HTERT RPE-1 (cell line): ENCODE results near the gene GRAMD4.

Source experiments
- in situ Hi-C: fragments of 300-500 bp; cut with MboI; formaldehyde crosslinking; loops from 4 replicates; pipeline ENCODE4 v1.14.3; 2020; ENCODE audit warnings: low sequenced_read_pairs

The GRAMD4 gene

DNA sequence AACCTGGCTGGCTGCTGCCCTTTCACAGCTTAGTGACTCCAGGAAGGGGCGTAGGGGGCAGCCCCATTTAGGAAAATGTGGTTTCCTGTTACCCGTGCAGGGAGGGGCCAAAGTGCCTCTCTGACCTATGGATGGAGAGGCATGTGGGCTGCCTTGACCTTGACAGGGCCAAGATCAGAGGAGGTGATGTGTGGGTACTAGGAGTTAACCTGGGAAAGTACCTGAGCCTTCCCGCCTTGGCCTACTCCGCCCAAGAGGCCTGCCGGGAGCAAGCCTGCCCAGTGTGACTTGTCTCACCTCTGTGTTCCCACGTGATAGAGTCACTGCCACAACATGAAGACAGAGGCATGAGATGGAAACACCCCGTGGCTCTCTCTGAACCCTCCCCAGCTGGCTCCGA lies 33.4 kb downstream of the GRAMD4 start:
- in situ Hi-C loops: no loop called here

DNA sequence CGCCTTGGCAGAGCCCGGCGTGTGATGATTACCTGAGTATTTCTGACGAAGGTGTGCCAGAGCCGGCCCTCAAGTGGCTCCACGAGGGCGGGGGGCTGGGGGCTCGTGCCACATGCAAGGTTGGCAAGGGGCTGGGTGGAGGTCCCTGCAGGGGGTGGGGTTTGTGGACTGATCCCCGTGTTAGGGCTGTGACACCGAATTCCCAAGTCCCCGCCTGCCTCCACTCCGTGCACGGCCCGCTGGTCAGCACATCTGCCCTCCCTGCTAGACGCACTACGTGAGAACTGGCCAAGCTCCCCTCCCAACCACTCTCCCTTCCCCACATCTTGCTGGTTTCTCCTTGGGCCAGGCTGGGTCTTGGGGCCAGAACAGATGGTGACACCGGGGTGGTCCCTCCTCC lies 34.2 kb downstream of the GRAMD4 start:
- in situ Hi-C loops: no loop called here

GRCh38 chr22:46654927-46655595 lies 34.9 kb downstream of the GRAMD4 start:
- in situ Hi-C loops: no loop called here

DNA sequence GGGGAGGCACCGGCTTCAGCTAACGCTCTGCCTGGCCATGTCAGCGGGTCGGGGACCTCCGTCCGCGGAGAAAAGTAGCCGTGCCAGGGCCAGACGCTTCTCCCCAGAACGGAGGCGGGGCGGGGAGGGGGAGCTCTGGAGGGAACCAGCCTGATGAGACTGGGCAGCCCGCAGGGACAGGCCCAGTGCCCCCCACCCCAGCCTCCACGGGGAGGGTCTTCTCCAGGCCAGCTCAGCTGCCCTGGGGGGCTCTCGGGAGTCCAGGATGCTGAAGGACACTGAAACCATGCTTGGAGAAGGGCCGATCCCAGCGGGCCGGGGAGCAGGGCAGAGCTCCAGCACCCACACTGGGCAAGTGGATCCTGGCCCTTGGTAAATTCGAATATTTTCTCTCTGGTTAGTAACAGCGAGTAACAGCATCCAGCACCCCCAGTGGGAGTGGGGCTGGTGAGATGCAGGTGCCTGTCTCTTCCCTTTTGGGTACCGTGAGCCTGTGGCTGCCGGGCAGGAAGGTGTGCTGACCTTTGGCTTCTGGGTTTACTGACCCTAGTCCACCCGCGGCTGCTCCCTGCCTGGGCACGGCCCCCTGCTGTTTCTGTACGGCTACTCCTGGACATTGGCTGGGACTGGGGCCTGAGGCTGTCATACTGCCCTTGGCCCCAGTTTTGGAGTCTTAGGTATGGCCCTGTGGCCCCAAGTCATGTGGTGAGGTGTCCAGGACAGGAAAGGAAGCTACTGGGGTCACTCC lies 35.8 kb downstream of the GRAMD4 start:
- in situ Hi-C loops: no loop called here

DNA sequence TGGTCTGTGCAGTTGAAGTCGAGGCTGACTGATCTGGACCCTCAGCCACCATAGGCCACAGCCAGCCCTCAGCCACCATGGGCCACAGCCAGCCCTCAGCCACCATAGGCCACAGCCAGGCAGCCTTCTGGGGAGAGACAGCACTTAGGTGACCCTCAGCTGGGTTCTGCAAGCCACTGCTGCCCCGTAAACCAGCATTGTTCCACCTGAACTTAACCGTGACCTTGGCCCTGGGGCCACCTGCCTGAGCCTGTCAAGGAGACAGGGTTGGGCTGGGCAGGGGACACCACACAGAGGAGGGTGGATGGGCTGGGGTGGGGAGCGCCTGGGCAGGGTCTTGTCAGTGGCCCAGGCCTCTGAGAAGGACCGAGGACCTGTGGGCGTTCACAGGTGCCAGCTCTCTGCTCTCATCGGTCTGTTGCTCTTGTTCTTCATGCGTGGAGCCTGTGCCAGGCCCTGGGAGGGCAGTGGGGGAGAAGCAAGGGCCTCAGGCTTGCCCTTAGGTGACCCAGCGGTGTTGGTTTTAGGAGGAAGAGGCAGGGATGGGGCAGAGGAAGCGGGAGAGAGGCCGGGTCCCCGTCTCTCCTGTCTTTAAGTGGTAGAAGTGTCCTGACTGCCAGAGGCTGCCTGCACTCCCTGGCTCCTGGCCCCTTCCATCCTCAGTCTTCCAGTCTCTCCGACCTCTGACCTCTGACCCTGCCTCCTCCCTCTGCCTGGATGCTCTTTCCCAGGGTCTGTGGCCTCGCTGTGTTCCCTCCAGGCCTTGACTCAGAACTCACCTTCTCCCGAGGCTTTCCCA lies 36.9 kb downstream of the GRAMD4 start:
- in situ Hi-C loops: no loop called here

- in situ Hi-C loops: no loop called here
These were observed 37.4 kb downstream of the GRAMD4 start for GRCh38 chr22:46657655-46657953.

DNA sequence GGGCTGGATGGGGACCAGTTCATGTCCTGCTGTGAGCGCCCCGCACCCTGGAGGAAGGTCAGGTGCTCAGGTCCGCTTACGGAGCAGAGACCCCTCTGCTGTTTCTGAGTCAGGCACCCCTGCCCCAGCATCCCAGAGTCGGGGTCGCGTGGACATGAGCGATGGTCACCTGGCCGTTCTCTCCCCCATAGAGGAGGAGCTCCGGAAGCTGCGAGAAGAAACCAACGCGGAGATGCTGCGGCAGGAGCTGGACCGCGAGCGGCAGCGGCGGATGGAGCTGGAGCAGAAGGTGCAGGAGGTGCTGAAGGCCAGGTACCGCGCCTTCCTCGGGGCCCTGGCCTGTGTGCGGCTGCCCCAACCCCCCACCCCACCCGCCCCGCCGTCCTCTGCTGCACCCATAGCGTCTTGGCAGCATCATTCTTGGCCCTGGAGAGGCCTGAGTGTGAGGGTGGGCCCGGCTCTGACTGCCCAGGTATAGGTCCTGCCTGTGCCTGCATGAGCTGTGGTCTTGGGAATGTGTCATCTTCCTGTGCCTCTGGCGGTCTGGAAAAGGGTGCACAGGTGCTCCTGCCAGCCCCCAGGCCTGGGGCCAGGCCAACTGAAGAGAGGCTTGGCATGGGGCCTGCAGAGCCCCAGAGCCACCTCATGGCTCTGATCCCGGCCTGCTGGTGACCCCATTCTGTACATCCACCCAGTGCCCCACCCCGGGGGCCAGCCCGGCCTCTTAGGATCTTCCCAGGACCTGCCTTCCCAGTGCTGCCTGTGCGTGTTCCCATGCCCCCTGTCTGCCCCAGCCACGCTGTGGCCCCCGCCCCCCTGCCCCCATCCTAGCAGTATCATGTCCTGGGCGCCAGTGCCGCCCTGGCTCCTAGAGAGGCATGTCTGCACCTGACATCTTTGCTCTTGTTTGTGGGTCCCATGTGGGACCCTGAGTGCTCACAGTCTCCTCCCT lies 38.1 kb downstream of the GRAMD4 start:
- in situ Hi-C loops: no loop called here

- in situ Hi-C loops: no loop called here
These were observed 39.0 kb downstream of the GRAMD4 start for GRCh38 chr22:46659059-46659790.

GRCh38 chr22:46659791-46660186 lies 39.6 kb downstream of the GRAMD4 start:
- in situ Hi-C loops: no loop called here

DNA sequence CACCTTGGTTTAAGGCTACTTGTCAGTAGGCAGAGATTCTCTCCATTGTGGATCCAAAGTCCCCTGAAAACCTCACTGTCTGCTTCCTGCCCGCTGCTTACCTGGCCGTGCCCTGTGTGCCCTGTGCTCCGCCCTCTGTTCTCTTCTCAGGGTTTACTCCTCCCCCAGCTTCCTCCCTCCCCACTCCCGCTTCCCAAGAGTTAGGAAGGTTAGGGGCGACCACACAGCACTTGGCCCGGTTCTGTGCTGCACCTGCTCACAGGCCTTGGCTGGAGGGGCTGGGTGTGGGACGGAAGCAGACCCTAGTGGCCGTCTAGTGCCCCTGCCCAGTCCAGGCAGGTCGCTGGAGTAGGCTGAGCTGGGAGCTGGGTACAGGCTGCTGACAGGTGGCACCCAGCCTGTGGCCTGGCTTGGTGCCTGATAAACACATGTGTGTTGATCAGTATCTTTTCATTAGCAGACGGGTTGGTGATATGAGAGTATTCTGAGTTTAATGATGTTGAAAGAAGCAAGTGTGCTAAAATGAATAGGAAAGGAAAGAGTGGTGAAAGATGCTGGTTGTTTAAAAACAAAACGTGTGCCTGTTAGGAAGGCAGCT lies 40.5 kb downstream of the GRAMD4 start:
- in situ Hi-C loops: no loop called here

DNA sequence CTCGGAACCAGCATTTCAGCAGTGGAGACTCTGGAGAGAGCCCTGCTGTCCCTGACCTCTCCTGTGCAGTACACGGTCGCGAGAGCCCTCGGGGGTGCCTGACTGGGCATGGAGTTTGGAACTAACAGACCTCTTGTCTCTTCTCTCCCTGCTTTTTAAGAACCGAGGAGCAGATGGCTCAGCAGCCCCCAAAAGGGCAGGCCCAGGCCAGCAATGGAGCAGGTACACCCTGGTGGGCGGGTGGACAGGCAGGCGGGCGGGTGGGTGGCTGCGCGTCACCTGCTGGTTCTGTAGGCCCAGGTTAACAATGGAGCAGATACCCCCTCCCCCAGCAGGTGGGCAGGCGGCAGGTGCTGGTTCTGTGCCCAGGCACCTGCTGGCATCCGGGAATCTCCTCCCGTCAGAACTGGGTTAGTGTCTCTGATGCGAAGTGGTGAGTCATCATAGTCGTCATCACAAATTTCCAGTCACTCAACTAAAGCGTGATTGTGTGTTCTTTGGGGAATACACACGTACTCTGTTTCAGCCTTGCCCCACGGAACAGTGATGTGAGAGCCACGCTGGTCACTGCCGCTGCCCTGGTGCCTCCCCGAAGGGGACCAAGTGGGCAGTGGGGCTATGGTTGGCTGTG lies 41.1 kb downstream of the GRAMD4 start:
- in situ Hi-C loops: no loop called here

- in situ Hi-C loops: no loop called here
These were observed 42.0 kb downstream of the GRAMD4 start for GRCh38 chr22:46662226-46662625.

DNA sequence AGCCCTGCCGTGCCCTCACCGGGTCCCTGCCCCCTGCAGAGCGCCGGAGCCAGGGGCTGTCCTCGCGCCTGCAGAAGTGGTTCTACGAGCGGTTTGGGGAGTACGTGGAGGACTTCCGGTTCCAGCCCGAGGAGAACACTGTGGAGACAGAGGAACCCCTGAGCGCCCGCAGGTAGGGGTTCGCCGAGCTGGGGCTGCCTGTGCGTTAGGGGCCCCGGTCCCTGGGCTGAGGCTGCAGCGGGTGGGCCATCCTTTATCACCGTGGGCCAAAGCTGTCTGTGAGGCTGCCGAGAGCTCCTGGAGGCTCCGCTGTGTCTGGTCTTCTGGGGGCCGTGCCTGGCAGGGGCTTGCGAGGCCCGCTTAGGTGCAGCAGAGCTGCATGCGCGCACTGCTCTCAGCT lies 42.8 kb downstream of the GRAMD4 start:
- in situ Hi-C loops: no loop called here

DNA sequence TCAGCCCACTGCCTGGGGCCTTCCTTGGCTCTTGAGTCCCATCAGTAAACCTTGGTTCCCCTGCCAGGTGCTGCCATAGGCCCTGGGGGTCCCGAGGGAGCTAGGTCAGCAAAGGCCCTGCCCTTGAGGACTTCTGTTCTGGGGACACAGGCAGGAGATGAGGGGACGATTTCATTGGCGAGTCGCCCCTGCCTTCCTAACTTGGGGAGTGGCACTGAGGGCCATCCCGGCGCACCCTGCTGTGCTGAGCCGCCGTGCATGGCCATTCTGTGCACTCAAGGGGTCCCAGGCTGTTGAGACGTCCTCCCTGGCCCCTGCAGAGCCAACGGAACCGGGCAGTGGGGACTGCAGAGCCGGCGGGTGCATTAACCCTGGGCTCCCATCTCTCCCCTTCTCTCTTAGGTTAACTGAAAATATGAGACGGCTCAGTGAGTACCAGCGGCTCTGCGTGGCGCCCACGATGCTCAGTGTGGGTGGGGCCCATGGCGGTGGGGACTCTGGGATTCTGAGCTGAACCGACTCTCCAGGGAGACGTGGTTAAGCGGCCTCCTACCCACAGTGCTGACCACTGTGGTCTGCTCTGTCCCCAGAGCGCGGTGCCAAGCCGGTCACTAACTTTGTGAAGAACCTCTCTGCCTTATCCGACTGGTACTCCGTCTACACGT lies 43.4 kb downstream of the GRAMD4 start:
- in situ Hi-C loops: no loop called here

DNA sequence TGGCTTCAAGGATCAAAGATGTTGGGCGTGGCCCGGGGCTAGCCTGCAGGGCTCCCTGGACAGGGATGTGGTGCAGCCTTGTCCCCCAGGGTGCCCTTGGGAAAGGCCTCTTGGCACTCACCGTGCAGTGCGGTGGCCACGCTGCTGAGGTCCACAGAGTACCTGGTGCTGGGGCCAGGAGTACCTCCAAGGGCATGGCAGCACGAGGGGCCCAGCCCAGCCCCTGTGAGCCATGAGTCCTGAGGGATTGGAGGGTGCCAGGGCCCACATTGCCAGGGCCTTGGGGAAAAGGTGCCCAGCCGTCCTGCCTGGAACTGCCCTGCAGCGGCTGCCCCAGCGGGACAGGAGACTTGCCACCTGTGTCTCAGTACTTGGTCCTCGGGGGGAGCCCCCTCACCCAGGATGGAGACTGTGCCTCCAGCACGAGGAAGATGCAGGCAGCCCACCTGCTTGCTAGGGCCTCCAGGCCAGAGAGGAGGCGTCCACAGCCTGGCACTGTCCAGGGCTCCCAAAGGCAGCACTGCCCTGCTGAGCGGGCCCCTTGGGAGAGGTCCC lies 44.2 kb downstream of the GRAMD4 start:
- in situ Hi-C loops: no loop called here

DNA sequence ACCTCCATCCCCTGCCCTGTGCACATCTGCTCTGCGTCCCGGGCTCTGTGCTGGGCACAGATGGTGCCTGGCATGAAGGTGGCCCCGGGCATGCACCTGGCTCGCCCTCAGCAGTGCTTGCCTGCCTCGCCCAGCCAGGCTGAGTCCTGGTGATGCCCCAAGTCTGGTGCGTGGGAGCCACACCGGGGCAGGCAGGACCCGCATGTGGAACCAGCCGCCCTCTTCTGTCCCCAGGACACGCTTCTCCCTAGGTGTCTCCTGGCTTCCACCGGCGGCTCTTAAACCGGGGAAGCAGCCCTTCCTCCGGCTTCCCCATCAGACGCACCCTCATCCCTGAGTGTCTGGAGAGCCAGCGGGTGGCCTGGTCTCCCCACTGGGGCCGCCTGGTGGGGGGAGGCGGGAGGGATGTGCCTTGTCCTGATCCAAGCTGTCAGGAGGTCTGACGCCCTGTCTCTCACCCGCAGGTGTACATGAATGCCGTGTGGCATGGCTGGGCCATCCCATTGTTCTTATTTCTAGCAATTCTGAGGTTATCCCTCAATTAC lies 45.0 kb downstream of the GRAMD4 start:
- in situ Hi-C loops: no loop called here

DNA sequence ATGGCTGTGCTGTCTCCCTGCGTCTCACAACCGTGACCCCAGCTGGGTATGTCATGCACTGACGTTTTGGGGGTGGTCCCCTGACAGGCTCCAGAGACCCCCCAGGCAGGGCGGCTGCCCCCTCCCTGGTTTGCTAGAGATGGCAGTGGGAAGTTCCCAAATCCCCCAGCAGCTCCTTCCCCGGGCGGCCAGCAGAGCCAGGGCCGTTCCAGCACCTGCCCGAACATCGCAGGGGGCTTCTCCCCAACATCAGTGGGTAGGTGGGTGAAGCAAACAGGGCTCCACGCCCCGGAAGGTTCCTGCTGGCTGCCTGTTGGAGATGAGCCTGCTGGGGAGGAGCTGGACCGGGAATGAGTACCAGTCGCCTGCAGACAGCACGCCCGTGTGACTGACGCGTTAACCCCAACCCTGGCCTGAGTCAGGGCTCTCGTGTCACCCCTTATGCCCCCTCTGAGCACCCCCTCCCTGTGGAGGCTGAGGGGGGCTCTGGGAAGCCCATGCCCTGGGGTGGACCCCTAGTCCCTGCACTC lies 45.6 kb downstream of the GRAMD4 start:
- in situ Hi-C loops: no loop called here
